Activated T-helper 1 cell treated with Interleukin-2 at 50 U/mL for 16 hours (primary cell): ENCODE data around the gene ACVR1B.
"Not testable (repeated sequence)": the region's sequence is repeated elsewhere in the genome, so short reads cannot be mapped to it uniquely, and the experiment has no call there.

Source experiments
- DNase-seq: peaks from one replicate; pipeline ENCODE4 v3.0.0-alpha.2; 2020; ENCODE audit warnings: low read depth

ACVR1B gene

DNA sequence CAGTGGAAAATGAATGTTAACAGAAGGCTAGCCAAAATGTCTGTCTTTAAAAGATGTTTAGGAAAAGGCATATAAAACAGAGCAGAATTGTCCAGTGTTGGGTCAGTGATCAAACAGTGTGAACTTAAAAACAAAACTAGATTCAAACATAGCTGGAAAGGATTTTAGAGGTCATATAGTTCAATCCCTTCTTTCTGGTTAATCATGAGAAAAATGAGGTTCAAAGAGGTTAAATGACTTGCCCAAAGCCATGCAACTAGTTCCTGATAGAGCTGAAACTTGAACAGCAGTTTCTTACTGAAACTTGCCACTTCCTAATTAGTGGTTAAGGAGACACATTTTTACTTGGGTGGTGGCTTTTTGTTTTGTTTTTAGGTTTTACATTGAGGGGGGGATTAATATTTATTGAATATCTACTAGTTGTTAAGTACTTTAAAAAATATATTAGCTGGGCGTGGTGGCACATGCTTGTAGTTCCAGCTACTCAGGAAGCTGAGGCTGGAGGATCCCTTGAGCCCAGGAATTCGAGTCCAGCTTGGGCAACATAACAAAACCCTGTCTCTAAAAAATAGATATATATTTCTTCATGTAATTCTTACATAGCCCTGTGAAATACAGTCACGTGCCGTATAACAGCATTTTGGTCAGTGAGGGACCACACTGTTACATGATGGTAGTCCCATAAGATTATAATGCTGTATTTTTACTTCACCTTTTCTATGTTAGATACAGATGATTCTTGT lies 20.4 kb downstream of the ACVR1B start:
- DNase-seq = no peak

DNA sequence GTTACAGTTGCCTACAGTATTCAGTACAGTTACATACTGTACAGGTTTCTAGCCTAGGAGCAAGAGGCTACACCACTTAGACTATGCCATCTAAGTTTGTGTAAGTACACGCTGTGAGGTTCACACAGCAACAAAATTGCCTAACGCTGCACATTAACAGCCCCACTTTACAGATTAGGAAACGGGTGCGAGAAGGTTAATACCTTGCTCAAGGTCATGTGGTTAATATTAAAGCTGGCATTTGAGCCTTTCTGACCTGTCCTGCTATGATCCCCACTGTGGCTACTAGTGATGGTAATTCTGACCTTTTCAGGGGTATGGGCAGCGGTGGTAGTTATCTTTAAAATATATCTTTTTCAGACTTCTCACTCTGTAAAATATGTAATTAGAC lies 20.9 kb downstream of the ACVR1B start:
- DNase-seq = no peak

DNA sequence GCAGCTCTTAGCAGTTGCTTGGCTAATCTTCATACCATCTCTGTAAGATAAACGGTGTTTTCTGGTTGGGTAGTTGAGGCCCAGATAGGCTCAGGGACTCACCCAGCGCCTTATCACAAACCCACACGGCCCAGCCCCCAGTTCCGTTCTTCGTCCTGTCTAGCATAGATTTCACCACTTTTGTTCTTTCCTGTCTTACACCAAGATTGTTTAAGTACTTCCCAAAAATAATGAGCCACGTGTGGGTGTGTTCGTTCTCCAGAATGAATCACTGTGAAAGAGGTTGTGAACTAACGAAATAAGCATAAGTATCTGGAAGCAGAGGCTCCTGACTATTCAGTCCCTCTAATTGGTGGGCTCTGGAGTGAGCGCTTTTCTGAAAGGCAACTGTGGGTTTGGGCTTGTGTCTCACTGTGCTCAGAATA lies 21.4 kb downstream of the ACVR1B start:
- peak; percentile 13 for DNase-seq

DNA sequence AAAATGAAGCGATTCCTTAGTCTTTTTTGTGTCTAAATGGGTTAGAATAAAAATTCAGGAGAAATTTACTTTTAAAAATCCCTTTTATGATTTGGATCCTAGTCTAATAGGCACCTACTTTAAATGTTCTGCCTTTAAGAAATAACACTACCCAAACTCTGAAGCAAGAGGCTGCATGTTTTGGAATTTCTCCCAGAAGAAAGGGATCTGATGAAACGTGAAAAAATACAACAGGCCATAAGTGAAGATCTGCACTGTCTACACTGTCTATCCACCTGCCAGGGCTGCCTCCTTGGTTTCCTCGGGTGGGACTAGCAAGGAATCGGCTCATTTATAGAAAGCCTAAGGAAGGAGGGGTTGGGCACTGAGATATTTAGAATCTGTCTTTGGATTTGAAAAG lies 22.1 kb downstream of the ACVR1B start:
- no peak for DNase-seq

DNA sequence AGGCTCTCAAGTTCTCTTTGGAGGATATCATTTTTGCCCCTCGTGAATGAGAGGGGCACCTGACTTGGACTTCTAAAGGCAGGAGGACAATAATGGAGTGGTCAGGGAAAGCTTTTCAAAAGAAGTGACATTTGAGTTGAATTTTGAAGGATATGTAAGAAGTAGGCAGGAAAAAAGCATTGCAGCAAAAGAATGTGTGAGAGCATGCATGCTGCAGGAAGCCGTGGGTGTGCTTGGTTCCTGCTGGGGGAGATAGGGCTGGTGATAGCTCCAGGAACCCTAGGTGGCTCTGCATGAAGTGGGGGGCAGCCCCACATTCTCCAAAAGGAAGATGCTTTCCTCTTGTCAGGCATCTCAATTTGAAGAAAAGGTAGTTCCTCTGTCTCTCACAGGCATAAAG lies 23.1 kb downstream of the ACVR1B start:
- DNase-seq = no peak

DNA sequence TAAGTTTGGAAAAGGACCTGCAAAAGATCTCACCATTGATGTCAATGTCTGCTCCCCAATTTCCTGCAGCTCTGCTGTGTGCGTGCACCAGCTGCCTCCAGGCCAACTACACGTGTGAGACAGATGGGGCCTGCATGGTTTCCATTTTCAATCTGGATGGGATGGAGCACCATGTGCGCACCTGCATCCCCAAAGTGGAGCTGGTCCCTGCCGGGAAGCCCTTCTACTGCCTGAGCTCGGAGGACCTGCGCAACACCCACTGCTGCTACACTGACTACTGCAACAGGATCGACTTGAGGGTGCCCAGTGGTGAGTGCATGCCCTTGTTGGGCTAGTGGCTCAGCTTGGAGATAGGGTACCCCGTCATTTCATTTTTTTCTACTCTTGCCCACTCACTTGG lies 23.7 kb downstream of the ACVR1B start:
- no peak for DNase-seq

DNA sequence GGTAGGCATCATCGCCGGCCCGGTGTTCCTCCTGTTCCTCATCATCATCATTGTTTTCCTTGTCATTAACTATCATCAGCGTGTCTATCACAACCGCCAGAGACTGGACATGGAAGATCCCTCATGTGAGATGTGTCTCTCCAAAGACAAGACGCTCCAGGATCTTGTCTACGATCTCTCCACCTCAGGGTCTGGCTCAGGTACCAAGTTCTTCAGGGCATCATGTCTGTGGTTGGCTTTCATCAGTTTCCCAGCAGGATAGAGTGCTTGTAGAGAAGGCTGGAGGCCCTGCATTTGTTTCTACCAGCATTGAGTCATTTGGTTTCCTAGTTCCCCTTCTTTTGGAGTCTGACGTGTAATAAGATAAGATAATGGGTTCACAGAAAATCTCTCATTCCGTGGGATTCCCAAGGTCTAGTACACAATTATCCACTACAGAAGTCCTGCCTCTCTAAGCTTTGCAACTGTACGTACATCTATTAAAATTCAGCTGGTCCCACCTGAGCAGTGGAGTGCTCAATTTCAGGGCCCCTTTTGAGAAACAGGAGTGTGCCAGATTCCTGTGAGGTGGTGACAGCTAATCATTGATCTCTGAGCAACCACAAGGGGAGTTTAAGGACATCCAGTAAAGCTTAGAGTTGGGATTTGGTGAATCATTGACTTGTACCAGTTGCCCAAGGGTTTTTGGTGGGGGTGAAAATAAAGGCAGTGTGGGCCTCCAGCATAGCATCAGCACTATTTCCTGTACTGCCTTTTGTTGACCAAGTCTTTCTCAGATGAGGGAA lies 25.1 kb downstream of the ACVR1B start:
- DNase-seq = no peak

DNA sequence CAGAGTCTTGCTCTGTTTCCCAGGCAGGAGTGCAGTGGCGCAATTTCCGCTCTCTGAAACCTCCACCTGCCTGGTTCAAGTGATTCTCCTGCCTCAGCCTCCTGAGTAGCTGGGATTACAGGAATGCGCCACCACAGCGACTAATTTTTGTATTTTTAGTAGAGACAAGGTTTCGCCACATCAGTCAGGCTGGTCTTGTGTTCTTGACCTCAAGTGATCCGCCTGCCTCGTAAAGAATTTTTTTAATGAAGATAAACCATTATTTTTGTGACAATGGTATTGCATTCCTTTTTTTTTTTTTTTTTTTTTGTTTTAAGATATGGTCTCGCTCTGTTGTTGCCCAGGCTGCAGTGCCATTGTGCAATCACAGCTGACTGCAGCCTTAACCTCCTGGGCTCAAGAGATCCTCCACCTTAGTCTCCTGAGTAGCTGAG lies 25.8 kb downstream of the ACVR1B start:
- no peak for DNase-seq

DNA sequence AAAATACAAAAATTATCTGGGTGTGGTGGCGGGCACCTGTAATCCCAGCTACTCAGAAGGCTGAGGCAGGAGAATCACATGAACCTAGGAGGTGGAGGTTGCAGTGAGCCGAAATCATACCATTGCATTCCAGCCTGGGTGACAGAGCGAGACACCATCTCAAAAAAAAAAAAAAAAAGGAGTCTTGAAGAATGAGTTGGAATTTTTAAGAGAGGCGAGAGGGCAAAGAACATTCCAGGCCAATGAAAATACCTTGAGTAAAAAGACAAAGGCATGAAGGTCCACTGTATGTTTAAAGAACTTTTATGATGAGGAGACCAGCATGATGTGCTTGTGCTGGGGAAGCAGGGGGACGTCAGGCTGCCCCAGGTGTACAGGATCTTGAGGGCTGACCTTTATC lies 27.8 kb downstream of the ACVR1B start:
- DNase-seq = not testable (repeated sequence)

DNA sequence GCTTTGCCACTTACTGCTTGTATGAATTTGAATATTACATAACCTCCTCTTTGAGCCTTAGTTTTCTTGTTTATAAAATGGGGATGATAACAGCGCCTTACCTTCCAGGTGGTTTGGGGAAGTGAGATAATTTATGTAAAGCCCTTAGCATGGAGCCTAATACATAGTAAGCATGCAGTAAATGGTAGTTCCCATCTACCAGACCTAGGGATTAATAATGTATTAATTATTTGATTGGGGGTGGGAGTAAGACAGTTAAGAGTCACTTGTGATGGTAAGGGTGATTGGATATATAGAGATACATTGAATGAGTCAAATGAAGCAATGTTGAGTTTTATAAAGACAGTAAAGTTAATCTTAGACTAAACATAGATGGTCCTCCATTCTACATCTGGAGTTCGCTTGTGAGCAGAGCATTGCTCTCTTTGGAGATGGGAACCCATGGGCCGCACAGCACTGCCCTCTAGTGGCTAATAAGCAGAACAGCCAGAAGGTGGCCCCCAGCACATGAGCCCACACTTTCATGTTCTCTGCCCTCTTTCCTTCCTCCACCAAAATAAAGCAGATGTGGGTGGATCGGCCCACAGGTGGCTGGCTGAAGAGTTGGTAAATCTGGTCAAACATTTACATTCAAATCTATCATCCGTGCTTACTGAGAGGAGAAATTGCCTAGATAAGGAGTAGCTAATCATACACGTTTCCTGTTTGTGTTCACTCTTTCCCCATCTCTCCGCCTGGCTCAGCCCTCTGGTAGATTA lies 28.7 kb downstream of the ACVR1B start:
- DNase-seq = peak; percentile 42

DNA sequence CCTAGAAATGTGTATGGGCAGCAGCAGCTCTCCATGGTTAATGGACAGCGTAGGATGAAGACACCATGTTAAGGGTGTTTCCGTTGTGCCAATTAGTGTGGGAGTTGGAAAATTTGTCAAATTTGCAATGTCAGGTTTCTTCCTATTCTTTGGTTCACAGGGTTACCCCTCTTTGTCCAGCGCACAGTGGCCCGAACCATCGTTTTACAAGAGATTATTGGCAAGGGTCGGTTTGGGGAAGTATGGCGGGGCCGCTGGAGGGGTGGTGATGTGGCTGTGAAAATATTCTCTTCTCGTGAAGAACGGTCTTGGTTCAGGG lies 29.3 kb downstream of the ACVR1B start:
- DNase-seq = no peak

DNA sequence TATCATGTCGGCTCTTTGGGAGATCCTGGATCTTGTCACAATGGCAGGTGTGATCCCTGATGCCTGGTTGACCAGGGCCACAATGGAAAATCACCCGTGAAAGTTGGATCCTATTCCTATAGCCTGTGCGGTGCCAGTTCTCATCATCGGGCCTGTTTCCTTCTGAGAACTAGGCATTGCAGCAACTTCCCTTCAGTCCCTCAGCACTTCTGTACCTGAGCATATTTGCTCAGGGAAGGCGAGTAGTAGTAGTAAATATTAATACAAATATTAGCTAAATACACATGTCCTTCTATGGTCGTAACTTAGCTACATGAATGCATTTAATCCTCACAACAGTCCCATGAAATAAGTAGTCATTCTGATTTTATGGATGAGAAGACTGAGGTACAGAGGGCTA lies 33.2 kb downstream of the ACVR1B start:
- DNase-seq = no peak

DNA sequence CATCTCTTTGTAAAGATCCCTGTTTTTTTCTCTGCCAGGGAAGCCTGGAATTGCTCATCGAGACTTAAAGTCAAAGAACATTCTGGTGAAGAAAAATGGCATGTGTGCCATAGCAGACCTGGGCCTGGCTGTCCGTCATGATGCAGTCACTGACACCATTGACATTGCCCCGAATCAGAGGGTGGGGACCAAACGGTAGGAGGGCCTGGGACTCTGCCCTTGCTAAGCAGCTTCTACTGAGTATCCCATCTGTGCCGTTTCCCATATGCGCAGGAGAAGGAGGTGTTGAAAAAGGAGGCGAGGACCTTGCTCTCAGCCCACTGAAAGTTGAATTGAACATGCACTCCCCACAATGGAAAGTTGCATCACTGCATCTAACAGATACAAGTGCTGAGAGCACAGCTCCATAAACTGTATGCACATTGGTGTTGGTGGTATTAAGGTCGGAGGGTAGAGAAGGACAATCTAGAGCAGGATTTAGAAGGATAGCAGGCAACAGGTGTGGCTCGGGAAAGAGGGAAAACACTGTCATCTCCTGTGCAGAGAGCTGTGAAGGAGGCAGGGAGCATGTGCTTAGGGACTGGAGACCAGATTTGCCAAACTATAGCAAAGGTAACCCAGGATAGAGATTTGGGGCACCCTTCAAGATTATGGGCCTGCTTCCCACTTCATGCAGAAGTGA lies 33.8 kb downstream of the ACVR1B start:
- no peak for DNase-seq

DNA sequence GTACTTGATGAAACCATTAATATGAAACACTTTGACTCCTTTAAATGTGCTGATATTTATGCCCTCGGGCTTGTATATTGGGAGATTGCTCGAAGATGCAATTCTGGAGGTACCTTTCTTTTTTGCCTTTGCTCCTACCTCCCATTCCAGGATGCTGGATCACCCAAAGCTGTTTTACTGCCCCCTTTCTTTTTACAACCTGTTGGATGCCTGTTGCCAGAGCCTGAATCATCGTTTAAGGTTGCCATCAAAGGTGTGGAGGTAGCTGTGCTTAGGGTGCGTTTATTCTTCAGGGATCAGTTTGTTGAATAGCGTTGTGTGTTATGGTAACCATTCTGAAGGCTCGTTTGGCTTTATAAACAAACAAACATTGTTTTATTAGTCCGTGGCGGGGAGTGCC lies 35.3 kb downstream of the ACVR1B start:
- DNase-seq = no peak

DNA sequence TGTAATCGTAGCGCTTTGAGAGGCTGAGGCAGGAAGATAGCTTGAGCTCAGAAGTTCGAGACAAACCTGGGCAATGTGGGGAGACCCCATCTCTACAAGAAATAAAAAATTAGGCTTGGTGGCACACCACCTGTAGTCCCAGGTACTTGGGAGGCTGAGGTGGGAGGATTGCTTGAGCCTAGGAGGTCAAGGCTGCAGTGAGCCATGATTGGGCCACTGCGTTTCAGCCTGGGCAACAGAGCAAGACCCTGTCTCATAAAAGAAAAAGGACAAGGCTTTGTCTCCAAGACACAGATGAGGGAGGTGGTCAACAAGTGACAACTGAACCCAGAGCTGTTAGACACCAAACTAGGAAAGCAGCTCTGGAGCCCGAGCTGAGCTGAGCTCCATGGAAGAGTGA lies 40.7 kb downstream of the ACVR1B start:
- DNase-seq = no peak

DNA sequence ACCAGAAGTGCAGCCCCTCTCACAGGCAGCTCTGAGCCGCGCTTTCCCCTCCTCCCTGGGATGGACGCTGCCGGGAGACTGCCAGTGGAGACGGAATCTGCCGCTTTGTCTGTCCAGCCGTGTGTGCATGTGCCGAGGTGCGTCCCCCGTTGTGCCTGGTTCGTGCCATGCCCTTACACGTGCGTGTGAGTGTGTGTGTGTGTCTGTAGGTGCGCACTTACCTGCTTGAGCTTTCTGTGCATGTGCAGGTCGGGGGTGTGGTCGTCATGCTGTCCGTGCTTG lies 43.0 kb downstream of the ACVR1B start:
- DNase-seq = no peak

DNA sequence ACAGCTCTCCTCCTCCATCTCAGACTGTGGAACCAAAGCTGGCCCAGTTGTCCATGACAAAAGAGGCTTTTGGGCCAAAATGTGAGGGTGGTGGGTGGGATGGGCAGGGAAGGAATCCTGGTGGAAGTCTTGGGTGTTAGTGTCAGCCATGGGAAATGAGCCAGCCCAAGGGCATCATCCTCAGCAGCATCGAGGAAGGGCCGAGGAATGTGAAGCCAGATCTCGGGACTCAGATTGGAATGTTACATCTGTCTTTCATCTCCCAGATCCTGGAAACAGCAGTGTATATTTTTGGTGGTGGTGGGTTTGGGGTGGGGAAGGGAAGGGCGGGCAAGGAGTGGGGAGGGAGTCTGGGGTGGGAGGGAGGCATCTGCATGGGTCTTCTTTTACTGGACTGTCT lies 43.5 kb downstream of the ACVR1B start:
- no peak for DNase-seq

DNA sequence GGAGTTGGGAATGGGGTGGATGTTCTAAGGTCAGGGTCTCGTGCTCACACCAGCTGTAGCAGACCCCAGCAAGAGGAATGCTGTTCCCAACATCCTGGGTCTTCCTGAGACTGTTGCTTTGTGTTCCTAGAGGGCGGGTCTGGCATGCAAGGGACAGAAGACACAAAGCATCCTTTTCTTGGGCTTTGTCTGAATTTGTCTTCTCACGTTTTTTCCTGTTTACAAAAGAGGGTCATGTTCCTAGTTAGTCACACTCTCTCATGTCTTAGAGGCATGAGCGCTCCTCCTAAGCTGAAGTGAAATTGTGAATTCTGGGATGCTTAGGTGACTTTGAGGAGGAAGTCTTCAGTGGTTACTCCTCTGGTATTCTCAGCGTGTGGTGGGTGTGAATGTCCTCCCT lies 45.6 kb downstream of the ACVR1B start:
- no peak for DNase-seq

DNA sequence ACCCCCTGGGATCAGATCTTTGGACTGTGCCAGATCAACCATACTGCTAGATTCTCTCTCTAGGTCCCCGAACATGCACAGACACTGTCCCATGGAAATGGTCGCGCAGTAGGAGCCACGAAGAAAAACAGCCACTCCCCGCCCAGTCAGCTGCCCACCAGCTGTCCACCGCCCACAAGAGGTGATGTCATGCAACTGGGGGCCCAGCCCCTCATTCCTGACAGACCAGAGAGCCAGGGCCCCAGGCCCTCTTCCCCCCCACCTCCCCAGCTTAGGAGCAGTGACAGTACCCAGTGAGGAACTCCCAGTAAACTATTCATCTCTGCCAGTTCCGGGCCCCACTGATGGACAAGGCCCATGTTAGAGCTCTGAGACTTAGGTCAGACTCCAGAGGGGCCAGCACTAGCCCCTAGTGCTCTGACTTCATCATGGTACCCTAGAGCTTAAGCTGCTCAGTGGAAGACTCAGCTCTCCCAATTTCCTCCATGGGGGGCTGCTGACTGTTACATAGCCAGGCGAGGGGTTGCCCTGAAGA lies 51.6 kb downstream of the ACVR1B start:
- no peak for DNase-seq

DNA sequence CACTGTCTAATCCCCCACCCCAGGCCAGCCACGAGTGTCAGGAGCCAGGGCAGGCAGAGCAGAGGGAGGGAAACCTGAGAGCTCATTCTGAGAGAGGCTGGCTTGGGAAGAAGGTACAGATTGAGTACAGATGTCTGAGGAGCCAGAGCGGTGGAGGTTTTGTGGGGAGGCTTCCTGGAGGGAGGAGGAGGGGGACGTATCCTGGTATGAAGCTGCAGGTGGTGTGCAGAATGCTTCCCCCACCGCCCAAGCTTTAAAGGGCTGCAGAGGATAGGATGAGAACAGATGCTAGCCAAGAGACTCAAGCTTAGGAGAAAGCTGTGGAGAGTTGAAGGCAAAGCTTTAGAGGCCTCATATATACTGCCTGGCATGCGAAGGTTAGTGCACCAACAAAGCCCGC lies 52.1 kb downstream of the ACVR1B start:
- no peak for DNase-seq

DNA sequence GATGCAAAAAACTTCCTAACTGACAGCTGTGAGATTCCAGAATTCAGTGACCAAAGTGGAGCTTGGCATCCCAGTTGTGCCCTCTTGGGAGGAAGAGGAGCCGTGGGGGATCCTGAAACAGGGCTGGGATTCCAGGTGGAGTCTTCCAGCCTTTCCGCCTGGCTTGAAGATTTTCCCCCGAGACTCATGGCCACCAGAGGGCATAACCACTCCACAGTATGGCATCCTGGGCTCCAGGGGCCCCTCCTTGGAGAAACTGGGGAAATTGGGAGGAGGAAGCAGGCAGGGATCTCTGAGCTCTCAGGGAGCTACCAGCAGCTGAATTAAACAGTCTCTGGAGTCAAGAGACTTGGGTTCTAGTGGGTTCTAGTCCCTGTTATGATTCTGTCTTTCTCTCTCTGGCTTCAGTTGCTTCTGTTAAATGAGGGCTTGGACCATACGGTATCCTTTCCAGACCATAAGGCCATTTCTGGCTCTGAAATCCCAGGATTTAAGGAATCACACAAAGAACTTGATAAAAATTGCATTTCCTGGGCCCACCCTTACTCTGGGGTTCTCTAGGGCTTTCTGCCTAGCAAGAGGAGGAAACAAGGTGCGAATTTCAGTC lies 52.6 kb downstream of the ACVR1B start:
- no peak for DNase-seq
